ENCODE results near the gene AARS2. TPM values are rescaled to one million over a fixed set of nuclear protein-coding genes. Genes with fewer than 3 reads are reported as not detected.

Gene AARS2
- total and polyA plus RNA-seq, 2 of the 8 experiments (the other 6 are each of a cell fraction or from before 2014, with no cell fraction given): 8.6 to 20.4 TPM

- TF ChIP-seq GABPA (IDR thresholded peaks at IDR 0.05; ENCODE audit: borderline replicate concordance, insufficient read depth, low read length) (no peak), BRCA1 (IDR thresholded peaks at IDR 0.05; ENCODE audit: low read depth, low read length) (no peak)
Measured at GRCh38 chr6:44284121-44284520, 29.0 kb downstream of the AARS2 start (continued).
